GM08714 (cell line): ENCODE measurements around the gene COLGALT1.
"Not testable (repeated sequence)": the region's sequence is repeated elsewhere in the genome, so short reads cannot be mapped to it uniquely, and the experiment has no call there.

Experiments used
- H3K4me3 ChIP-seq: fragments of 200-500 bp; sonication (Bioruptor generic); 2 replicates; pipeline ENCODE4 v1.5.1; 2014; ENCODE audit warnings: mild to moderate bottlenecking, low read length, inconsistent platforms
- ZNF274 ChIP-seq: IDR thresholded peaks from 2 replicates; pipeline ENCODE4 v1.6.1; 2012; ENCODE audit warnings: mild to moderate bottlenecking, low read depth, low read length

Gene COLGALT1

DNA sequence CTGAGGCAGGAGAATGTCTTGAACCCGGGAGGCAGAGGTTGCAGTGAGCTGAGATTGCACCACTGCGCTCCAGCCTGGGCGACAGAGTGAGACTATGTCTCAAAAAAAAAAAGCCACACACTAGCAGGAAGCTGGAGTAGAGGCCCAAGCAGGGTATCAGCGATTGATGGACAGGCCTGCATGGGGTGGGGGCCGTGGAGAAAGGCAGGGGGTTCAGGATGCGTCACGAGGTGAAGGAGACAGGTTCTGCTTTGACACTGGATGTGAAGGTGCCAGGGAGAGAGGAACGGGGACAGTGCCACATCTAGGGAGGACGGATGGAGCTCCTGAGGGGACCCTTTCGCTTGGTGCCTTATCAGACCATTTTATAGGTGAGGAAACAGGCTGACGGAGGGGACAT lies 7.1 kb downstream of the COLGALT1 start:
- no peak overlapping the region for H3K4me3 ChIP-seq

DNA sequence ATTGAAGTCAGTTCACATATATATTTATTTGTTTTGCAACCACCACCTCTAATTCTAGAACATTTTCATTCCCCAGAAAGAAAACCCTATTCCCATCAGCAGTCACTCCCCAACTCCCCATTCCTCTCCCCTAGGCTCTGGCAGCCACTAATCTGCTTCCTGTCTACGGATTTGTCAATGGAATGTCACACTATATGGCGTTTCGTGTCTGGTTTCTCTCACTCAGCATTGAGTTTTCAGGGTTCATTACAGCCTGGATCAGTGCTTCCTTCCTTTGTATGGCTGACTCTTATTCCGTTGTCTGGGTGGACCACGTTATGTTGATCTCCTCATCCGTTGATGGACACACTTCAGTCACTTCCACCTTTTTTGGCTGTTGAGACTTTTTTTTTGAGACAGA lies 9.3 kb downstream of the COLGALT1 start:
- TF ChIP-seq ZNF274: no peak
- H3K4me3 ChIP-seq: no peak overlapping the region

More for the DNA sequence above, 7.1 kb downstream of the COLGALT1 start:
- no peak for TF ChIP-seq ZNF274

DNA sequence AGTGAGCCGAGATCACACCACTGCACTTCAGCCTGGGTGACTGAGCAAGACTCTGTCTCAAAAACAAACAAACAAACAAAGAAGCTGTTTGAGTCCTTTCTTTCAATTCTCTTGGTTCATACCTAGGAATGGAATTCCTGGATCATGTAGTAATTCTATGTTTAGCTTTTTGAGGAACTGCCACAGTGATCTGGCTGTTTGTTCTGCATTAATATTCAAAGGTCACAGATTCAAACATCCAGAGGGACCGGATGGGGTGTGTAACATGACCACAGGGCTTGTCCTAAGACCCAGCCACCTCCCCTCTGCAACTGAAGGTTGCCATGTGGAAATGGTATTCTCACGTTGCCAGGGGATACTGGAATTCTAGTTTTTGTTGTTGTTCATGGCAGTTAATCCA lies 10.2 kb downstream of the COLGALT1 start:
- H3K4me3 ChIP-seq: no peak overlapping the region
- TF ChIP-seq ZNF274: no peak

DNA sequence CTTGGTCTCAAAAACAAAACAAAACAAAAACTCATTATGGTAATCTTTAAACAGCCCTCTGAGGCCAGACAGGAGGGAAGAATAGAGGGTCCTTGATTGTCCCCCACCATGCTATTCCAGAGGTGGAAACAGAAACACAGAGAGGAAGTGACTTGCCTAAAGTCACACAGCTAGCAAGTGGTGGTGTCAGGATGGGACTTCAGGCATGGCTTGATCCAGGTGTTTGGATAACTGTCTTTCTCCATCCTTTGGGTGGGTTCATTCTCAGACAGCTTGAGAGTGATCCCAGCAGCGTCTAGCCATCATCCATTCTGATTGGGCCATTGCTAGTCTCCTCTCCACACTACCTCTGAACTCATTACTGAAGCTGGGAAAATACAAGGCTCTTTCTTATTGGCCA lies 12.5 kb downstream of the COLGALT1 start:
- H3K4me3 ChIP-seq: no peak overlapping the region
- no peak for TF ChIP-seq ZNF274

DNA sequence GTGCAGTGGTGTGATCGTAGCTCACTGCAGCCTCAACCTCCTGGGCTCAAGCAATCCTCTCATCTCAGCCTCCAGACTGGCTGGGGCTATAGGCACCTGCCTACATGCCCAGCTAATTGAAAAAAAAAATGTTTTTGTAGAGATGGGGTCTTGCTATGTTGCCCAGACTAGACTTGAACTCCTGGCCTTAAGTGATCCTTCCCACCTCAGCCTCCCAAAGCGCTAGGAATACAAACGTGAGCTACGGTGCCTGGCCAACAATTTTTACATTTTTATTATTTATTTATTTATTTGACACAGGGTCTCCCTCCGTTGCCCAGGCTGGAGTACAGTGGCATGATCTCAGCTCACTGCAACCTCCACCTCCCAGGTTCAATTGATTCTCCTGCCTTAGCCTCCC lies 14.8 kb downstream of the COLGALT1 start:
- H3K4me3 ChIP-seq: not testable (repeated sequence)

DNA sequence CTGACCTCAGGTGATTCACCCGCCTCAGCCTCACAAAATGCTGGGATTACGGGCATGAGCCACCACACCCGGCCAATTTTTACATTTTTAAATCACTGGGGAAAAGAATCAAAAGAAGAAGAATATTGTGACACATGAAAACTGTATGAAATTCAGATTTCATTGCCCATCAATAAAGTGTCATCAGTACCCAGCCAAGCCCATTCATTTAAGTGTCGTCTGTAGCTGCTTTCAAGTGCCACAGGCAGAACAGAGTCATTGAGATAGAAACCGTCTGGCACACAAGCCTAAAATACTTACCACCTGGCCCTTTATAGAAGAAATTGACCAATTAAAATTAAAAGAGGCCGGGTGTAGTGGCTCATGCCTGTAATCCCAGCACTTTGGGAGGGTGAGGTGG lies 15.3 kb downstream of the COLGALT1 start:
- H3K4me3 ChIP-seq: no peak overlapping the region
- no peak for TF ChIP-seq ZNF274

DNA sequence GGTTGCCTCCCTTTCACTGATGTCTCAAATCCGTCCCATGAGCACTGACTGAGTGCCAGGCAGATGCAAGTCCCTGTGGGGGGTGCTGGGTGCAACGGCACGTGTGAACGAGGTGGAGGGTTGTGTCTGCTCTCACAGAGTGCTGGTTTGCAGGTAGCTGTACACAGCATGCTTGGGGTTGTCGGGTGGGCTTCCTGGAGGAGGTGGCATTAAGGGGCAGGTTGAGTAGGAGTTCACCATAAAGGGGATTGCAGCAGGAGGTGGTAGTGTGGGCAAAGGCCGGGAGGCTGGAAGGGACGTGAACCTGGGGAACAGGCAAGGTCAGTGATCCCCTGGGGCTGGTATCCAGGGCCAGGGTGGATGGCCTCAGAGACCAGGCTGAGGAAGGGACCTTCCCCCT lies 17.2 kb downstream of the COLGALT1 start:
- TF ChIP-seq ZNF274: no peak
- H3K4me3 ChIP-seq: no peak overlapping the region

DNA sequence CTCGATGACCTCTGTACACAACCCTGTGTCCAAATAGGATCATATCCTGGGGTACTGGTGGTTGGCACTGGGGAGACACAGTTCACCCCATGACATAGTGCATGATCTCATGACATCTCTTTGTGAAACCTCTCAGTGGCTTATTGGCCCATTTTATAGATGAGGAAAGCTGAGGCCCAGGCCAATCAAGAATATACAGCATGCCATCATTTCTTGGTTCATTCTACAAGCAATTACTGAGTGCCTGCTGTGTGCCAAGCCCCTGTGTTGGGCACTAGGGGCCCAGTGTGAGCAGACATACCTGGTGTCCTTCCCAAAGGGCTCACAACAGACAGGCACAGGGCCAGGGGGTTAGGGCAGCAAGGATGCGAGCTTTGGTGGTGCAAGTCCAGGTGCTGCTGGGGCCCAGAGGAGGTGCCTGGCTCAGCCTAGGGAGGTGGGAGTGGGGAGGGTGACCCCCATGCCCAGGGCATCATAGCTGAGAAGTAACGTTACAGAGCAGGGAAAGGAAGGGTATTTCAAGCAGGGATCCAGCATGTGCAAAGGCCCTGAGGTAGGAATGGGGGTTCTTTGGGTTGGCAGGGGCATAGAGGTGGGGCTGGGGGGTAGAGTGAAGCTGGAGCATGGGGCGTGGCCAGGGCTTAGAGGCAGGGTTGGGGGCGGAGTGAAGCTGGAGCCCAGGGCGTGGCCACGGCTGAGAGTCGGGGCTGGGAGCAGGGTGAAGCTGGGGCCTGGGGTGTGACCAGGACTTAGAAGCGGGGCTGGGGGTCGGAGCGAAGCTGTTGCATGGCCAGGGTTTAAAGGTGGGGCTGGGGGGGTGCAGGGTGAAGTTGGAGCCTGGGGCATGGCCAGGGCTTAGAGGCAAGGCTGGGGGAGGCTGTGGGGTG lies 20.7 kb downstream of the COLGALT1 start:
- H3K4me3 ChIP-seq: no peak overlapping the region
- no peak for TF ChIP-seq ZNF274

DNA sequence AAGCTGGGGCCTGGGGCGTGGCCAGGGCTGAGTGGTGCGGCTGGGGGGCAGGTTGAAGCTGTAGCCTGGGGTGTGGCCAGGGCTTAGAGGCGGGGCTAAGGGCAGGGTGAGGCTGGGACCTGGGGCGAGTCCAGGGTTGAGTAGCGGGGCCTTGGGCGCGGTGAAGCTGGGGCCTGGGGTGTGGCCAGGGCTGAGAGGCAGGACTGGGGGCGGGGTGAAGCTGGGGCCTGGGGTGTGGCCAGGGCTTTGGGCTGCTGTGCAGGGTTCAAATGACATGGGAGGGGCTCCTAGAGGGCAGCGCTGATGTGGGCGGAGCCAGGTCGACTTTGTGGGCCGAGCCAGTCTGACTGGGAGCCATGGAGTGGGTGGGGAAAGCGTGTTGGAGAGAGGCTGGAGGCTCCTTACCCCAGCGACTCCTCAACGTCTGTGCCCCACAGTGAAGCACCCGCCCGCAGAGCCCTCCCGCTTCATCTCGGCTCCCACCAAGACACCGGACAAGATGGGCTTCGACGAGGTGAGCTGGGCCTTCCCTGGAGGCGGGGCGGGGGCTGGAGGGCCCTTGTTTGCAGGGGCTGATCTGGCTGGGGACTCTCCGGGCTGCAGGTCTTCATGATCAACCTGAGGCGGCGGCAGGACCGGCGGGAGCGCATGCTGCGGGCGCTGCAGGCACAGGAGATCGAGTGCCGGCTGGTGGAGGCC lies 21.5 kb downstream of the COLGALT1 start:
- no peak for TF ChIP-seq ZNF274
- no peak overlapping the region for H3K4me3 ChIP-seq

DNA sequence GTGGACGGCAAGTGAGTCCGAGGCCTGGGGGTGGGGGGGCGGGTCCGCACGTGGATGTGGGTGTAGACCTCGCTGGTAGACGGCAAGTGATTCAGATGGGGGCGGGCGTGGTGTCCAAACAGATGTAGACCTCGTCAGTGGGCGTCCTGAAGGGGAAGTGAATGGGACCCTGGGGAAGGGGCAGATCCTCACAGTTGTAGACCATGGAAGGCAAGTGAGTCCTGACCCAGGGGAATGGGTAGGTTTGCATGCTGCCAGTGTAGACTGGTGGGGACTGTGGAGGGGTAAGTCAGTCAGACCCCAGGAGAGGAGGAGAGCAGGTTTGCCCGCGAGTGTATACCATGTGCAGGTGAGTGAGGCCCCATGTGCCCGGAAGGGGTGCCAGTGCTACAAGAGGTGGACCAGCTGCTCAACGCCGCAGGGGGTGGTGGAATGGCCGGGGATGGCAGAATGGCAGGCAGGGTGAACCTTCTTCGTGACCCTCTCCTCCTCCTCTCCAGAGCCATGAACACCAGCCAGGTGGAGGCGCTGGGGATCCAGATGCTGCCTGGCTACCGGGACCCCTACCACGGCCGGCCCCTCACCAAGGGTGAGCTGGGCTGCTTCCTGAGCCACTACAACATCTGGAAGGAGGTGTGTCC lies 22.1 kb downstream of the COLGALT1 start:
- no peak for TF ChIP-seq ZNF274
- no peak overlapping the region for H3K4me3 ChIP-seq

DNA sequence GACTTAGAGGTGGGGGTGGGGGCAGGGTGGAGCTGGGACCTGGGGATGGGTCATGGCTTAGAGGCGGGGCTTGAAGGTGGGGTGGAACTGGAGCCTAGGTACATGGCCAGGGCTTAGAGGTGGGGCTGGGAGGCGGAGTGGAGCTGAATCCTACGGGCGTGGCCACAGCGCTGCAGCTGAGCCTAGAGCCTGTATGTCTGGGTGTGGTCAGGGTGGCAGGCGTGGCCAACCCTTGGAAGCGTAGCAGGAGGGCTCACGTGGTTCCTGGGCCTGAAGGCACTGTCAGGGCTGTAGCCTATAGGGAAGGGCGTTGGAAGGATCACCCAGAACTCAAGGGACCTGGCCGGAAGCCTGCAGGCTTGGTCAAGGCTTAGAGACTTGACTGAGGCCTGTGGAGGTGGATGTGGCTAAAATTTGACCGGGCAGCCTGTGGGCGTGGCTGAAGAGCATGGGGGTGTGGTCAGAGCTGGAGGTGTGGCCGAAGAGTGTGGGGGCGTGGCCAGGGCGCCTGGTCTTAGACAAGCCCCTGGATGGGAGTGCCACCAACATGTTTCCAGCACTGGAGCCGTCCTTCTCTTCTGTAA lies 24.3 kb downstream of the COLGALT1 start:
- H3K4me3 ChIP-seq: no peak overlapping the region
- TF ChIP-seq ZNF274: no peak

DNA sequence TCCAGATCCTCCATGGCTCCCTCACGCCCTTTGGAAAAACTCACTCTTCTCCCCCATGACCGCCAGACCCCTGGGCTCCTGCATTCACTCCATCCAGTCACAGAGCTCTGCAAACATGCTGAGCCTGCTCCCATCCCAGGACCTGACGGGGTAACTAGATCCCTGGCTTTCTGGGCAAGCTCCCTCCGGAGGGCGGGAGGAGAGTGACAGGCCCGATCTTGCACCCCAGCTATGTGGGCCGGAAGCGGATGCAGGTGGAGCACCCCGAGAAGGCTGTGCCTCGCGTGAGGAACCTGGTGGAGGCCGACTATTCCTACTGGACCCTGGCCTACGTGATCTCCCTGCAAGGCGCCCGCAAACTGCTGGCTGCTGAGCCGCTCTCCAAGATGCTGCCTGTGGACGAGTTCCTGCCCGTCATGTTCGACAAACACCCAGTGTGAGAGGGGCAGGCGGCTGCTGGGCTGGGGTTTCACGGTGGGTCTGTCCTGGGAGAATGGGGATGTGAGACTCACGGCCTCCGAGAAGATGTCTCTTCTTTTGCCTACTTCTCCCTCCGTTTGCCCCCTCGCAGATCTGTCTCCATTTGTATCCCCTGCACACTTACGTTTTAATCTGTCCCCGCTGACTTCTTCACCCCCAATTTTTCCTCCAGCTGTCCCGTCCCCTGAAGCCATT lies 25.2 kb downstream of the COLGALT1 start:
- TF ChIP-seq ZNF274: no peak
- H3K4me3 ChIP-seq: no peak overlapping the region

DNA sequence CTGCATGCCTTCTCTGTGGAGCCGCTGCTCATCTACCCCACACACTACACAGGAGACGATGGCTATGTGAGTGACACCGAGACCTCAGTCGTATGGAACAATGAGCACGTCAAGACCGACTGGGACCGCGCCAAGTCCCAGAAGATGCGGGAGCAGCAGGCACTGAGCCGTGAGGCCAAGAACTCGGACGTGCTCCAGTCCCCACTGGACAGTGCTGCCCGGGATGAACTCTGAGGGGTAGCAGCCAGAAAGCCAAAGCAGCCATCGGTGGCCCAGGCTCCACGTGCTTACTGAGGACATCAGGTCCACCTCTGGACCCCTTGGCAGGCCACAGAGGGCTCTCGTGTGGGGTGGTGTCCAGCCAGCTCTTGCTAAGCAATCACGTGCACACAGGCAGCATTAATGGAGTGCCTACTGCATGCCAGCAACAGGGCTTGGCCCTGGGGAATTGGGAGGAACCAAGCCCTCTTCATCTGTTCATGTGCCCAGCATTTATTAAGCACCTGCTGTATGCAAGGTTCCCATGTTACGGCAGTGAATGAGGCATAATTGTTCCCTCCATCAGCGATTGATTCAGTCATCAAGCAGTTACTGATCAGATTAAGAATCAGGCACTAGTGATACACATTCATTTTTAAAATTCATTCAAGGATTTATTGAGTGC lies 25.9 kb downstream of the COLGALT1 start:
- H3K4me3 ChIP-seq: no peak overlapping the region
- TF ChIP-seq ZNF274: no peak
